NCI-H2029 treated with DMSO at 0.1 percent for 48 hours (cell line): ENCODE results near the gene PHF21A.
A peak's percentile ranks its signal among the peaks of the same experiment; 100 is the strongest.
"Not testable (repeated sequence)": the region's sequence is repeated elsewhere in the genome, so short reads cannot be mapped to it uniquely, and the experiment has no call there.

ENCODE experiments used
- DNase-seq: peaks from one replicate; lab custom pipeline; 2025; lab: John Stamatoyannopoulos, UW

Gene PHF21A

DNA sequence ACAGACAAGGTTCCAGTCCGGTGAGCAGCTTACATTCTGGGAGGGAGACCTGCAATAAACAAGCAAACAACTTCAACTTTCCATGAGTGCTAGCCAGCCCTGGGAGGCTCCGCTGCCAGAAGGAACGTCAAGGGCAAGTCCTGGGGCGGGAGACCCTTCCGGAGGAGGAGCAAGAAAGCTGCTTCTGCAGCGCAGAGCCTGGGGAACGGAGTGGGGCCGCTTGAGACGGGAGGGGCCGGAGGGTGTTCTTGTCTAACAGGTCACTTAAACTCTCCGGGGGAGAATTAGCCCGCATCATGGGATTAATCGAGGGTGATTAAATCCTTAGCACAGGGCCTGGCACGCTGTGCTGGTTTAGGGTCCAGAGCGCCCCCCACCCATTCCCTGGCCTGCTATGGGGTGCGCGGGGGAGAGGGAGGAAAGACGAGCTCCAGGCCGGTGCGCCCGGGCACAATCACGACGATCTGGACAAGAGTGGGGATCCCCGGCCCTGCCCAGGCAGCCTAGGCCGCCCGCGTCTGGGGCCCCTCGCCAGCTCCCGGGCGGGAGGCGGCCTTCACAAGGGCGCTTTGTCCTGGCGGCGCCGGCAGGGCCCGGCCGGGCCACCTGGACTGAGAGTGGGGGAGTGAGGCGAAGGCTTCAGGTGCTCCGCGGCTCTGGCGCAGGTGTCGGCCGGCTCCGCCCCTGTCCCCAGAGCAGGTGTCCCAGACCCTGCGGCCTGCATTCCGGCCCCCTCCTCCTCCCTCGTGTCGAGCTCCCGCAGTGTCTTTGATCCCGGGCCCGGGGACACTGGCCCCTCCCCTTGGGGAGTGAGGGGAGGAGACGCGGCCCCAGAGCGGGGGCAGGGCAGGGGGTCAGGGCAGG lies 199.5 kb downstream of the PHF21A start:
- peak; percentile 79 for DNase-seq

GRCh38 chr11:45920531-45921477 lies 200.4 kb downstream of the PHF21A start:
- DNase-seq: no peak

- no peak for DNase-seq
These were observed 201.3 kb downstream of the PHF21A start for GRCh38 chr11:45919806-45920530.

DNA sequence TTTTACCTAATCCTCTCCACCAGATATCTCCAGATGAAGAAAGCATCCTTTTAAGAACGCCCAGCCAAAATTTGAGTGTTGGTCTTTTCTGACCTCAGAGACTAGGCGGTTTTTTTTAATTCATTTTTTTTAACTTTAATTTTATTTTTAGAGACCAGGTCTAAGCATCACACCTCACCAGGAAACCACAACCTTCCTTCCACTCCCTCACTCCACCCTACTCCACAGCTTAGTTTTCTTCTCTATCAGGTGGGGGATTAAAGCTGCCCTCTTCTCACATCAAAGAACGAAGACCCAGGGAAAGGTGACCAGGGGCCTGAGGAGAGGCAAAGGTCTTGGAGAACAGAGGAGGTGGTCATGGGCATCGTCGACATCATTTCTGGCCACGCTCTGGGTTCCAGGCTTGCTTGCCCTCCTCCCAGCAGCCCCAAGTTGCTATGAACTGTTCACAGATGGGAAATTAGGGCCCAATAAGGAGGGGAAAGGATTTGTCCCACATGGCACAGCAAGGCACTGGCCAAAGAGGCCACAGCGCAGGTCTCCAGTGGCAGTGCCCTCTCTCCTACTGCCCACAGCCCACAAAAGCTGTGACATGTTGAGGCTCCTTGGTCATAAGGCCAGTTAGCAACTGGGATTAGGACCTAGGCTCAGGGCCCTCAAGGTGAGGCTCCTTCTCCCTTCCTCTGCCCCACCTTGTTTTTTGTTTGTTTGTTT lies 202.1 kb downstream of the PHF21A start:
- no peak for DNase-seq

- peak; percentile 53 for DNase-seq
These were observed 202.8 kb downstream of the PHF21A start for GRCh38 chr11:45918331-45918941.

GRCh38 chr11:45917623-45918330 lies 203.5 kb downstream of the PHF21A start, which contains the start of gene PEX16:
PEX16 (minus strand) TSS chr11:45917877; CDS start chr11:45917811, 66 bp downstream.
- peak; percentile 97 for DNase-seq

- no peak for DNase-seq
These were observed 204.0 kb downstream of the PHF21A start for GRCh38 chr11:45917286-45917622.

DNA sequence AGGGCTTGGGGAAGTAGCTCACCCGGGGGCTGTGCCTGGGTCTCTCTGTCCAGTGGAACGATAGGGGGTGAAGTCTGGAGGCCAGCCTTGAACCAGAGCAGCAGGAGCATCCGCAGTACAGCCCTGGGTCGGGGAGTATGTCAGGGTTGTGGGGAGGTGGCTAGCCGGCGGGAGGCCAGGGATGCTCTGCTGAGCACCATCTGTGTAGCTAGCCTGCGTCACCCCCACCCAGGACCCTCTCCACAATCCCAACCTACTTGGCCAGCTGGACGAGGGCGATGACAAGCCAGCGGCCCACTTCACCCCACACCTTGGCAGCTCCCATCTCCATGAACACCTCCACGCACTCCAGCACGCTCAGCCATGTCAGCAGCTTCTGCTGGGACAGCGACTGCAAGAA lies 205.8 kb downstream of the PHF21A start:
- DNase-seq: no peak

DNA sequence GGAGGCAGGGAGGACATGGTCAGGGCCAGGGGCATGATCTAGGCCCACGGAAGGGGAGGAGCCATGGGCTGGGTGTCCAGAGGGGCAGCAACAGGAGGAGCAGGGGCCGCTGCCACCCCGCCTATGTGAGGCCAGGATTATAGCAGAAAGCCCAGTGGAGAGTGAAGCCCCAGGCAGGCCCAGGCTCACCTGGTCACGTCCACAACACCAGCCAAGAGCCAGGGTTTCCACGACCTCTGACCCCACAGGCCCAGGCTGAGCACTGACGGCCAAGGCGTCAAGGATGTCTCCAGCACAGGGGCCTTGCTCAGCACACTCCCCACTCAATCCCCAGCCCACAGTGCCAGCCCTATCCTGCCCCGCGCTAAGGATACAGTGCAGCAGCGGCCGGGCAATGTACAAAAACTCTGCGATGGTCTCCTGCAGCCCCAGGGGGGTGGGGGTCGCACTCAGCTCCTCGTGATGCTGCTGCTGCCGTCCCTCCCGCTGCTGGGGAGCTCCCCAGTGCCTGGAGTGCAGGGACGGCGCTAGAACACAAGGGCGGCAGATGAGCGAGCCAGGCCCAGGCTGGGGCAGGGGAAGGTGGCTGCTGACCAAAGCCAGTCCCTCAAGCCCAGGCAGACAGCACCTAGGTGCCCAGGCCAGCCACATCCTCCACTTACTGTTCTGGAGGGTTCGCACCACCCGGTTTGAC lies 207.2 kb downstream of the PHF21A start:
- DNase-seq: no peak

GRCh38 chr11:45913514-45913913 lies 207.7 kb downstream of the PHF21A start:
- DNase-seq: no peak

DNA sequence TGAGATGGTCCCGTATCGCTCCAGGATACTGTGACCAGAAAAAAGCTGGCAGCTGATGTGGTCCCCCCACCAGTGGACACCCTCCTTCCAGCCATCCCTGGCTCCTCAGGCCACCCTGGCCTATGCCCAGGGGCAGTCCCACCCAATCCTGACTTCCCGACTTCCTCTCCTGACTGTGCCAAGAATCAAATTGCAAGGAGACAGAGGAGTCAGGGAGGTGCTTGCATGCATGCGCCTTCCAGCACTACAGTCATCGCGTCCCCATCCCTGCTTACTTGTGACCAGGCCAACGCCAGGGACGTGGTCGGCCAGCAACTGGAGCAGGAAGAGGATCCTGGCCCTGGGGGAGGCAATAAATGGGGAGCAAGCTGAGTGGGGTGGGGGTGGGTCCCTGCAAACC lies 210.6 kb downstream of the PHF21A start:
- no peak for DNase-seq

- no peak for DNase-seq
These were observed 211.4 kb downstream of the PHF21A start for GRCh38 chr11:45909594-45910475.

- no peak for DNase-seq
These were observed 213.3 kb downstream of the PHF21A start for GRCh38 chr11:45907911-45908370.

GRCh38 chr11:45906965-45907611 lies 214.2 kb downstream of the PHF21A start, which contains the start of gene FREY1:
FREY1 (minus strand) TSS chr11:45907271; CDS start chr11:45907245, 26 bp downstream.
- no peak for DNase-seq

- no peak for DNase-seq
These were observed 215.1 kb downstream of the PHF21A start for GRCh38 chr11:45906096-45906682.

DNA sequence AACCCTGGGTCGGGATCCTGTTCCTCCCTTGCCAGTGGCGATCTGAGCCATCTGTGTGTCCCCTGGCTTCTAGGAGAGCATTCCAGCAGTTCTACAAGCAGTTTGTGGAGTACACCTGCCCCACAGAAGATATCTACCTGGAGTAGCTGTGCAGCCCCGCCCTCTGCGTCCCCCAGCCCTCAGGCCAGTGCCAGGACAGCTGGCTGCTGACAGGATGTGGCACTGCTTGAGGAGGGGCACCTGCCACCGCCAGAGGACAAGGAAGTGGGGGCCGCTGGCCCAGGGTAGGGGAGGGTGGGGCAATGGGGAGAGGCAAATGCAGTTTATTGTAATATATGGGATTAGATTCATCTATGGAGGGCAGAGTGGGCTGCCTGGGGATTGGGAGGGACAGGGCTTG lies 215.7 kb downstream of the PHF21A start:
- DNase-seq: not testable (repeated sequence)

DNA sequence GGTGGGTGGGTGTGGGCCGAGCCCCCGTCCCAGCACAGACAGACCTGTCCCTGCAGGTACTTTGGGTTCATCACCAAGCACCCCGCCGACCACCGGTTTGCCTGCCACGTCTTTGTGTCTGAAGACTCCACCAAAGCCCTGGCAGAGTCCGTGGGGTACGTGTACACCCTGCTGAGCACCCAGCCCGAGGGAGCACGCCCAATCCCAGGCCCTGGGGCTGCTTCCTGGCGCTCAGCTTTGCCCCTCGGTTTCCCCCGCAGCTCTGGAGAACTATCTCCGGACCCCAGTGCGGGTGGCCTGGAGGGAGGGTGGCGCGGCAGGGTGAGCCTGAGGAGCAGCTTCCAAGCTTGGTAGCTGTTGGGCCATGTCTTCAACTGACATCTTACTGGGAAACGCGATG lies 216.2 kb downstream of the PHF21A start:
- DNase-seq: no peak
